Ishikawa (cell line): ENCODE data around the gene ARHGAP22.

ENCODE experiments used
- CEBPB ChIP-seq: IDR thresholded peaks from 2 replicates; pipeline ENCODE4 v1.6.1; 2012
- CREB1 ChIP-seq: IDR thresholded peaks from 2 replicates; pipeline ENCODE4 v1.6.1; 2012; ENCODE audit warnings: low read depth
- EGR1 ChIP-seq: IDR thresholded peaks from 2 replicates; pipeline ENCODE4 v1.6.1; 2012
- EP300 ChIP-seq: IDR thresholded peaks from 2 replicates; pipeline ENCODE4 v1.6.1; 2012; ENCODE audit warnings: borderline replicate concordance
- FOXM1 ChIP-seq: IDR thresholded peaks from 2 replicates; pipeline ENCODE4 v1.6.1; 2012; ENCODE audit warnings: low read depth, borderline replicate concordance
- MAX ChIP-seq: IDR thresholded peaks from 2 replicates; pipeline ENCODE4 v1.6.1; 2012
- NFIC ChIP-seq: IDR thresholded peaks from 2 replicates; pipeline ENCODE4 v1.6.1; 2012
- RAD21 ChIP-seq: IDR thresholded peaks from 2 replicates; pipeline ENCODE4 v1.6.1; 2012; ENCODE audit warnings: low read depth
- TAF1 ChIP-seq: IDR thresholded peaks from 2 replicates; pipeline ENCODE4 v1.6.1; 2012; ENCODE audit warnings: low read depth, mild to moderate bottlenecking
- TEAD4 ChIP-seq: IDR thresholded peaks from 2 replicates; pipeline ENCODE4 v1.6.1; 2012
- USF1 ChIP-seq: IDR thresholded peaks from 2 replicates; pipeline ENCODE4 v1.6.1; 2012
- YY1 ChIP-seq: IDR thresholded peaks from 2 replicates; pipeline ENCODE4 v1.6.1; 2012; ENCODE audit warnings: low read depth
- ZBTB7A ChIP-seq: IDR thresholded peaks from 2 replicates; pipeline ENCODE4 v1.6.1; 2012; ENCODE audit warnings: low read depth

GRCh38 chr10:48599830-48600134, 5.1 kb downstream of the ARHGAP22 start:
- no peak for TF ChIP-seq ZBTB7A
- TF ChIP-seq EP300, result no peak
- TF ChIP-seq RAD21, result no peak
- TF ChIP-seq EGR1, result no peak
- TF ChIP-seq TEAD4, result no peak
- TF ChIP-seq CEBPB, result no peak
- TF ChIP-seq YY1, result no peak
- TF ChIP-seq TAF1, result no peak
- TF ChIP-seq FOXM1, result no peak
- TF ChIP-seq USF1, result no peak
- no peak for TF ChIP-seq NFIC
- TF ChIP-seq CREB1, result no peak
- TF ChIP-seq MAX, result no peak
